Stimulated activated CD8-positive, alpha-beta memory T cell treated with anti-CD3 and anti-CD28 coated beads, Interleukin-12 subunit alpha, Interleukin-12 subunit beta, amount 100 ng/mL, for 24 hours (primary cell): ENCODE data around the gene COQ4.
A peak's percentile ranks its signal among the peaks of the same experiment; 100 is the strongest.
"Not testable (repeated sequence)": the region's sequence is repeated elsewhere in the genome, so short reads cannot be mapped to it uniquely, and the experiment has no call there.

Experiments
- DNase-seq: peaks from one replicate; pipeline ENCODE4 v3.0.0-alpha.2; 2020; ENCODE audit errors: extremely low read depth

The COQ4 gene

GRCh38 chr9:128322404-128323211 is at the start of gene COQ4, which contains the start of gene TRUB2:
TSS of gene COQ4 (plus strand) at chr9:128322839. CDS start at chr9:128322859, 20 bp downstream.
TSS of gene TRUB2 (minus strand) at chr9:128322447. CDS start at chr9:128322408, 39 bp downstream.
- DNase-seq = peak; percentile 89

GRCh38 chr9:128274245-128274644 is 48.4 kb upstream of the COQ4 start:
- no peak for DNase-seq

- no peak for DNase-seq
These were observed 47.2 kb upstream of the COQ4 start, which contains the start of gene GOLGA2 for GRCh38 chr9:128275198-128276007. TSS of gene GOLGA2 (minus strand) at chr9:128276007. CDS start at chr9:128275976, 31 bp downstream.

- DNase-seq = peak; percentile 100
These were observed 46.5 kb upstream of the COQ4 start, which contains the start of gene SWI5 for GRCh38 chr9:128276008-128276573. TSS of gene SWI5 (plus strand) at chr9:128276276.

GRCh38 chr9:128276574-128277270 is 45.9 kb upstream of the COQ4 start:
- DNase-seq = no peak

- not testable (repeated sequence) for DNase-seq
These were observed 43.3 kb upstream of the COQ4 start for GRCh38 chr9:128279088-128280073.

GRCh38 chr9:128280084-128280622 is 42.5 kb upstream of the COQ4 start:
- no peak for DNase-seq

- no peak for DNase-seq
These were observed 40.1 kb upstream of the COQ4 start for GRCh38 chr9:128282500-128282899.

GRCh38 chr9:128285033-128285784 is 37.4 kb upstream of the COQ4 start:
- no peak for DNase-seq

GRCh38 chr9:128286440-128286839 is 36.2 kb upstream of the COQ4 start:
- no peak for DNase-seq

- DNase-seq = no peak
These were observed 34.2 kb upstream of the COQ4 start for GRCh38 chr9:128288273-128289004.

GRCh38 chr9:128292009-128292408 is 30.6 kb upstream of the COQ4 start:
- no peak for DNase-seq

- no peak for DNase-seq
These were observed 29.5 kb upstream of the COQ4 start for GRCh38 chr9:128293091-128293490.

GRCh38 chr9:128294142-128294541 is 28.5 kb upstream of the COQ4 start:
- DNase-seq = no peak

GRCh38 chr9:128296340-128297220 is 26.1 kb upstream of the COQ4 start:
- DNase-seq = no peak

- DNase-seq = no peak
These were observed 25.3 kb upstream of the COQ4 start for GRCh38 chr9:128297221-128297773.
